Smooth muscle cell (in vitro differentiated cells): Measurements from ENCODE around the gene GNAL. TPM values are rescaled to one million over a fixed set of nuclear protein-coding genes. Genes with fewer than 3 reads are reported as not detected.
A peak's percentile ranks its signal among the peaks of the same experiment; 100 is the strongest.
"Not testable (repeated sequence)": the region's sequence is repeated elsewhere in the genome, so short reads cannot be mapped to it uniquely, and the experiment has no call there.

ENCODE experiments used
- DNase-seq: peaks from one replicate; lab custom pipeline; 2025; ENCODE audit not compliant: unreplicated experiment; lab: John Stamatoyannopoulos, UW
- H2AFZ ChIP-seq: fragments of 200-600 bp; sonication (generic); 2 replicates; pipeline ENCODE4 v1.6.0; 2016; ENCODE audit warnings: antibody characterized with exemption, low read depth, mild to moderate bottlenecking
- H3F3A ChIP-seq: fragments of 200-600 bp; sonication (generic); 2 replicates; pipeline ENCODE4 v1.6.0; 2017; ENCODE audit warnings: antibody characterized with exemption, low read depth
- H3K27ac ChIP-seq: fragments of 200-600 bp; sonication (generic); 2 replicates; pipeline ENCODE4 v1.5.1; 2016; ENCODE audit warnings: low read depth, mild to moderate bottlenecking
- H3K27me3 ChIP-seq: fragments of 200-600 bp; sonication (generic); 2 replicates; pipeline ENCODE4 v1.6.1; 2016; ENCODE audit warnings: low read depth, mild to moderate bottlenecking
- H3K36me3 ChIP-seq: fragments of 200-600 bp; sonication (generic); 2 replicates; pipeline ENCODE4 v1.5.1; 2016; ENCODE audit warnings: low read depth
- H3K4me1 ChIP-seq: fragments of 200-600 bp; sonication (generic); 2 replicates; pipeline ENCODE4 v1.5.1; 2016; ENCODE audit warnings: low read depth
- H3K4me2 ChIP-seq: fragments of 200-600 bp; sonication (generic); 2 replicates; pipeline ENCODE4 v1.6.0; 2016; ENCODE audit warnings: mild to moderate bottlenecking
- H3K4me3 ChIP-seq: fragments of 200-600 bp; sonication (generic); 2 replicates; pipeline ENCODE4 v1.5.1; 2016; ENCODE audit warnings: mild to moderate bottlenecking
- H3K79me2 ChIP-seq: fragments of 200-600 bp; sonication (generic); 2 replicates; pipeline ENCODE4 v1.6.0; 2016; ENCODE audit warnings: low read depth, mild to moderate bottlenecking
- H3K9ac ChIP-seq: fragments of 200-600 bp; sonication (generic); 2 replicates; pipeline ENCODE4 v1.6.0; 2016; ENCODE audit warnings: low read depth
- H3K9me3 ChIP-seq: fragments of 200-600 bp; sonication (generic); replicated peaks from 2 replicates; pipeline ENCODE4 v1.5.1; 2016; ENCODE audit warnings: low read depth
- H4K20me1 ChIP-seq: fragments of 200-600 bp; sonication (generic); 2 replicates; pipeline ENCODE4 v1.6.0; 2016; ENCODE audit warnings: low read depth
- CTCF ChIP-seq: fragments of 200-600 bp; sonication (generic); IDR thresholded peaks from 2 replicates; pipeline ENCODE4 v1.5.1; 2017; ENCODE audit warnings: borderline replicate concordance, mild to moderate bottlenecking, antibody characterized with exemption; ENCODE audit not compliant: insufficient read depth, poor library complexity, severe bottlenecking
- WGBS: methylation state at CpG from one replicate; pipeline ENCODE4 v1.1.7; 2016; ENCODE audit warnings: low lambda C conversion rate; 5-methylcytosine and 5-hydroxymethylcytosine counted together
- polyA plus RNA-seq: library from polyadenylated mRNA; unstranded; fragments of >200 nt; fragmentation: Nextera tagmentation; extraction: Ambion mirVana; gene quantifications from 2 replicates; pipeline ENCODE4 v1.2.1, GENCODE V29; 2016
- total RNA-seq: library from RNA; depleted of rRNA; stranded (reverse); fragments of >200 nt; gene quantifications from 2 replicates; pipeline ENCODE4 v1.2.3, GENCODE V29; 2014

Gene GNAL
- total RNA-seq (3.0 and 5.8 TPM in 2 replicates), polyA plus RNA-seq (1.6 TPM in 2 replicates)

DNA sequence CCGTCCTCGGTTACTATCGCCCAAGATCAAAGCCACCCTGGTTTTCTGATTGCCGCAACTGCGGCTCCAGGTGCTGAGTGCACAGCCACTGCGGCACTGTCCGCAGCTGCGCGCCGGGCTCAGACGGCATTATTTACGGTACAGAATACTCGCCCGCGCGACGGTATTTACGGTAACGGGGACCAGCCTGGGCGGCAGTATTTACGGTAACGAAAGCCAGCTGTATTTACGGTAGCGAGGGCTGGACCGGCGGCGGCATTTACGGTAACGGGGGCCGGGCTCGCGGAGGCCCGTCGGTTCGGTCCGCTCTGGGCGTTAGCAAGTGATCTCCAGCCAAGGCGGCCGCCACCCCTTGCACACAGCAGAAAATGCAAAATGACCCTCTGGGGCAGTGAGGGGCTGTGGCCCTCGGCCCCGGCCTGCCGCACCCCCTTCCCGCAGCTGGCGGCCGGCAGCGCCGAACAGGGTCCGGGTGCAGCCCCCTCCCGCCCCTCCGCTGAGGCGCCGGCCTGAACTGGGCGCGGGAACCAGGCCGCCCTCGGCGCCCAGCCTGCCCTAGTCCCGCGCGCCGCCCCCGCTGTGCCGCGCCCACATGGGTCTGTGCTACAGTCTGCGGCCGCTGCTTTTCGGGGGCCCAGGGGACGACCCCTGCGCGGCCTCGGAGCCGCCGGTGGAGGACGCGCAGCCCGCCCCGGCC lies at the start of gene GNAL:
TSS of gene GNAL (plus strand) at position 293 of the 697 bp plus-strand sequence. CDS start at position 593, 300 bp downstream.
- Histone ChIP-seq H3K9me3 (no peaks in the 10 kb centered on the region), H3K4me3 (peak within 1 kb of the TSS; percentile 68), H4K20me1 (no peaks in the 10 kb centered on the region), H3F3A (no peaks in the 10 kb centered on the region), H3K4me1 (peaks cover 3% of the 10 kb centered on the region), H3K79me2 (no peaks in the 10 kb centered on the region), H3K9ac (no peak within 1 kb of the TSS), H2AFZ (peak within 1 kb of the TSS; percentile 95), H3K4me2 (peak within 1 kb of the TSS; percentile 91), H3K36me3 (no peaks in the 10 kb centered on the region), H3K27ac (no peak within 1 kb of the TSS), H3K27me3 (peaks cover 4% of the 10 kb centered on the region)
- WGBS = 1% methylated on average over 55 of the region's 77 CpGs
- peak; percentile 24 for DNase-seq
- no peak for TF ChIP-seq CTCF

DNA sequence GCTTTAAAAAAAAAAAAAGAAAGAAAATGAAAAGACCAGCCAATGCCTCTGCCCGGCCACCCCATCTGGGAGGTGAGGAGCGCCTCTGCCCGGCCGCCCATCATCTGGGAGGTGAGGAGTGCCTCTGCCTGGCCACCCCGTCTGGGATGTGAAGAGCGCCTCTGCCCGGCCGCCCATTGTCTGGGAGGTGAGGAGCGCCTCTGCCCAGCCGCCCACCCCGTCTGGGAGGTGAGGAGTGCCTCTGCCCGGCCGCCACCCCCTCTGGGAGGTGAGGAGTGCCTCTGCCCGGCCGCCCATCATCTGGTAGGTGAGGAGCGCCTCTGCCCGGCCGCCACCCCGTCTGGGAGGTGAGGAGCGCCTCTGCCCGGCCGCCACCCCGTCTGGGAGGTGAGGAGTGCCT lies 41.8 kb upstream of the GNAL start:
- H3K36me3 ChIP-seq, H3K9me3 ChIP-seq, H4K20me1 ChIP-seq, H2AFZ ChIP-seq, H3K4me2 ChIP-seq, H3K9ac ChIP-seq, DNase-seq, H3K4me1 ChIP-seq, H3K27me3 ChIP-seq, H3F3A ChIP-seq, H3K4me3 ChIP-seq, H3K27ac ChIP-seq, H3K79me2 ChIP-seq: not testable (repeated sequence)
- 93% methylated on average over 11 of the region's 23 CpGs for WGBS

DNA sequence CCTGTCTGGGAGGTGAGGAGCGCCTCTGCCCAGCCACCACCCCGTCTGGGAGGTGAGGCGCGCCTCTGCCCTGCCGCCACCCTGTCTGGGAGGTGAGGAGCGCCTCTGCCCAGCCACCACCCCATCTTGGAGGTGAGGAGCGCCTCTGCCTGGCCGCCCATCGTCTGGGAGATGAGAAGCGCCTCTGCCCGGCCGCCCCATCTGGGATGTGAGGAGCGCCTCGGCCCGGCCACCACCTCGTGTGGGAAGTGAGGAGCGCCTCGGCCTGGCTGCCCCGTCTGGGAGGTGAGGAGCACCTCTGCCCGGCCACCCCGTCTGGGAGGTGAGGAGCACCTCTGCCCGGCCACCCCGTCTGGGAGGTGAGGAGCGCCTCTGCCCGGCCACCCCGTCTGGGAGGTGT lies 41.3 kb upstream of the GNAL start:
- not testable (repeated sequence) for H2AFZ ChIP-seq, H3K9me3 ChIP-seq, H3K9ac ChIP-seq, H3K4me2 ChIP-seq, H3K27me3 ChIP-seq, H3K36me3 ChIP-seq, H3K4me1 ChIP-seq, H3K27ac ChIP-seq, DNase-seq, H4K20me1 ChIP-seq, H3F3A ChIP-seq, H3K4me3 ChIP-seq, H3K79me2 ChIP-seq
- 98% methylated on average over 22 of the region's 26 CpGs for WGBS

DNA sequence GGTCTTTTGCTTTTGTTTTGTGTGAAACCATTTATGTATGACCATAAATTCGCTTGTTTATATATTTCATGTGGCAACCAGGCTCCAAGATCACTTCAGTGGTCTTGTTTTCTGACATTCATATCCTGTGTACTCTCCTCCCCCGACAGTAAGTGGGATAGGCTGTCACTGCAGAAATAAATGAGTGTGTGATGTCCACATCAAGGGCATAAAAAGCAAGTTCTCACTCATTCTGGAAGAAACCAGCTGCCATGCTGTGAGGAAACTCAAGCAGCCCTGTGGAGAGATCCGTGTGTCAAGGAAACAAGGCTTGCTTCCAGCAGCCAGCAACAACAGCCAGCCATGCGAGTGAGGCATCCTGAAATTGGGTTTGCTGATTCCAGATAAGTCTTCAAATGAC lies 39.2 kb upstream of the GNAL start:
- H3K9ac ChIP-seq = no peak overlapping the region
- no peaks in the 10 kb centered on the region for H3K9me3 ChIP-seq
- no peak overlapping the region for H2AFZ ChIP-seq
- no peak overlapping the region for H3K27ac ChIP-seq
- H3K4me2 ChIP-seq = no peak overlapping the region
- H3K4me1 ChIP-seq = no peaks in the 10 kb centered on the region
- no peaks in the 10 kb centered on the region for H4K20me1 ChIP-seq
- no peaks in the 10 kb centered on the region for H3K79me2 ChIP-seq
- H3F3A ChIP-seq = no peaks in the 10 kb centered on the region
- H3K36me3 ChIP-seq = no peaks in the 10 kb centered on the region
- no peak for DNase-seq
- TF ChIP-seq CTCF = no peak
- H3K27me3 ChIP-seq = peaks cover 4% of the 10 kb centered on the region
- 81% methylated on average over 4 of the region's 4 CpGs for WGBS
- H3K4me3 ChIP-seq = no peak overlapping the region

- H3K4me3 ChIP-seq = no peak overlapping the region
- TF ChIP-seq CTCF = no peak
- H3K27me3 ChIP-seq = peaks cover 7% of the 10 kb centered on the region
- no peak overlapping the region for H2AFZ ChIP-seq
- H4K20me1 ChIP-seq = no peaks in the 10 kb centered on the region
- no peaks in the 10 kb centered on the region for H3K4me1 ChIP-seq
- no peaks in the 10 kb centered on the region for H3K36me3 ChIP-seq
- H3K9me3 ChIP-seq = no peaks in the 10 kb centered on the region
- DNase-seq = no peak
- no peak overlapping the region for H3K27ac ChIP-seq
- no peak overlapping the region for H3K9ac ChIP-seq
- no peaks in the 10 kb centered on the region for H3F3A ChIP-seq
- no peaks in the 10 kb centered on the region for H3K79me2 ChIP-seq
- 84% methylated on average over 3 of the region's 3 CpGs for WGBS
- H3K4me2 ChIP-seq = no peak overlapping the region
Observed at GRCh38 chr18:11651899-11652298, 37.2 kb upstream of the GNAL start.
